ENCODE results near the gene YIPF3. TPM values are rescaled to one million over a fixed set of nuclear protein-coding genes. Genes with fewer than 3 reads are reported as not detected.

The YIPF3 gene
- total and polyA plus RNA-seq, 8 donors: 18.7 to 107 (median 59.6) TPM

GRCh38 chr6:43490523-43490939 is 26.2 kb downstream of the YIPF3 start:
- intact Hi-C loops (cut with DNase I; ENCODE audit: low total_unique reads): no loop called here
- Histone ChIP-seq H3K36me3 (peaks cover 0 to 28% (median 20%) of the 10 kb centered on the region in 4 donors), H3K4me3 (no peak overlapping the region), H3K27me3 (no peaks in the 10 kb centered on the region), H3K4me1 (peaks cover 16 to 38% (median 19%) of the 10 kb centered on the region in 4 donors), H3K27ac (no peak overlapping the region), H3K9me3 (no peaks in the 10 kb centered on the region)
- TF ChIP-seq POLR2A (IDR thresholded peaks at IDR 0.05) (no peak), EP300 (IDR thresholded peaks at IDR 0.05) (no peak), CTCF (IDR thresholded peaks at IDR 0.05) (no peak)
- 41 to 84% (median 75%) methylated on average over 3 to 6 of the region's 6 CpGs for WGBS, 5 donors
- no peak for DNase-seq

- intact Hi-C loops (cut with DNase I; ENCODE audit: low total_unique reads): no loop called here
- peaks cover 0 to 39% (median 23%) of the 10 kb centered on the region in 4 donors for H3K36me3 ChIP-seq
- WGBS, 5 donors: 86 to 92% (median 89%) methylated on average over 9 to 12 of the region's 12 CpGs
- H3K27ac ChIP-seq: no peak overlapping the region
- H3K27me3 ChIP-seq: no peaks in the 10 kb centered on the region
- TF ChIP-seq POLR2AphosphoS5 (IDR thresholded peaks at IDR 0.05) (no peak), EP300 (IDR thresholded peaks at IDR 0.05) (no peak), CTCF (IDR thresholded peaks at IDR 0.05) (no peak), POLR2A (IDR thresholded peaks at IDR 0.05) (no peak)
- H3K9me3 ChIP-seq: no peaks in the 10 kb centered on the region
- H3K4me3 ChIP-seq: no peak overlapping the region
- peaks cover 6 to 30% (median 15%) of the 10 kb centered on the region in 4 donors for H3K4me1 ChIP-seq
- DNase-seq: no peak
Observed at GRCh38 chr6:43489277-43490072, 27.3 kb downstream of the YIPF3 start.

- Histone ChIP-seq H3K4me1 (peaks cover 0 to 26% (median 15%) of the 10 kb centered on the region in 4 donors), H3K36me3 (peaks cover 0 to 39% (median 23%) of the 10 kb centered on the region in 4 donors), H3K27me3 (no peaks in the 10 kb centered on the region), H3K4me3 (no peak overlapping the region), H3K27ac (no peak overlapping the region), H3K9me3 (no peaks in the 10 kb centered on the region)
- intact Hi-C loops (cut with DNase I; ENCODE audit: low total_unique reads): no loop called here
- 74 to 83% (median 79%) methylated on average over 4 of the region's 4 CpGs for WGBS, 5 donors
- TF ChIP-seq EP300 (IDR thresholded peaks at IDR 0.05) (no peak), POLR2A (IDR thresholded peaks at IDR 0.05) (no peak), POLR2AphosphoS5 (IDR thresholded peaks at IDR 0.05) (no peak), CTCF (IDR thresholded peaks at IDR 0.05) (no peak)
- DNase-seq: no peak
Observed at GRCh38 chr6:43488667-43489276, 28.0 kb downstream of the YIPF3 start.

GRCh38 chr6:43481591-43482236 is 35.0 kb downstream of the YIPF3 start:
- H3K27me3 ChIP-seq: no peaks in the 10 kb centered on the region
- H3K4me3 ChIP-seq: no peak overlapping the region
- peaks cover 0 to 28% (median 13%) of the 10 kb centered on the region in 4 donors for H3K36me3 ChIP-seq
- H3K27ac ChIP-seq: no peak overlapping the region
- H3K4me1 ChIP-seq: peaks cover 19 to 53% (median 41%) of the 10 kb centered on the region in 4 donors
- WGBS, 5 donors: 67 to 85% (median 80%) methylated on average over 11 of the region's 11 CpGs
- H3K9me3 ChIP-seq: no peaks in the 10 kb centered on the region
- DNase-seq: no peak
- TF ChIP-seq CTCF (IDR thresholded peaks at IDR 0.05) (no peak), EP300 (IDR thresholded peaks at IDR 0.05) (no peak), POLR2A (IDR thresholded peaks at IDR 0.05) (no peak), POLR2AphosphoS5 (IDR thresholded peaks at IDR 0.05) (no peak)
- intact Hi-C loops (cut with DNase I; ENCODE audit: low total_unique reads): no loop called here
